Activated T-cell treated with anti-CD3 and anti-CD28 coated beads for 48 hours (primary cell): Measurements from ENCODE around the gene JAKMIP1.
"Not testable (repeated sequence)": the region's sequence is repeated elsewhere in the genome, so short reads cannot be mapped to it uniquely, and the experiment has no call there.

Experiments used
- DNase-seq: peaks from one replicate; pipeline ENCODE4 v3.0.0-alpha.2; 2020; ENCODE audit warnings: low read depth

The JAKMIP1 gene

GRCh38 chr4:6143603-6144181, 56.7 kb downstream of the JAKMIP1 start:
- no peak for DNase-seq

- no peak for DNase-seq
Measured at GRCh38 chr4:6142935-6143602, 57.3 kb downstream of the JAKMIP1 start.

GRCh38 chr4:6142511-6142910, 57.8 kb downstream of the JAKMIP1 start:
- no peak for DNase-seq

GRCh38 chr4:6141554-6141953, 58.8 kb downstream of the JAKMIP1 start:
- no peak for DNase-seq

- not testable (repeated sequence) for DNase-seq
Measured at GRCh38 chr4:6141021-6141420, 59.3 kb downstream of the JAKMIP1 start.

- no peak for DNase-seq
Measured at GRCh38 chr4:6137747-6138135, 62.6 kb downstream of the JAKMIP1 start.

GRCh38 chr4:6137027-6137746, 63.2 kb downstream of the JAKMIP1 start:
- no peak for DNase-seq

- no peak for DNase-seq
Measured at GRCh38 chr4:6134612-6135220, 65.6 kb downstream of the JAKMIP1 start.

- no peak for DNase-seq
Measured at GRCh38 chr4:6132716-6133115, 67.6 kb downstream of the JAKMIP1 start.

- DNase-seq: no peak
Measured at GRCh38 chr4:6128221-6128850, 72.0 kb downstream of the JAKMIP1 start.

- no peak for DNase-seq
Measured at GRCh38 chr4:6126971-6127745, 73.2 kb downstream of the JAKMIP1 start.

- no peak for DNase-seq
Measured at GRCh38 chr4:6125103-6125651, 75.2 kb downstream of the JAKMIP1 start.

GRCh38 chr4:6124386-6125102, 75.8 kb downstream of the JAKMIP1 start:
- no peak for DNase-seq

- no peak for DNase-seq
Measured at GRCh38 chr4:6123976-6124375, 76.4 kb downstream of the JAKMIP1 start.

GRCh38 chr4:6123541-6123940, 76.8 kb downstream of the JAKMIP1 start:
- no peak for DNase-seq

GRCh38 chr4:6123116-6123515, 77.2 kb downstream of the JAKMIP1 start:
- no peak for DNase-seq

GRCh38 chr4:6122496-6122895, 77.9 kb downstream of the JAKMIP1 start:
- DNase-seq: no peak

GRCh38 chr4:6121941-6122340, 78.4 kb downstream of the JAKMIP1 start:
- no peak for DNase-seq

- DNase-seq: no peak
Measured at GRCh38 chr4:6121276-6121850, 79.0 kb downstream of the JAKMIP1 start.

- DNase-seq: no peak
Measured at GRCh38 chr4:6120361-6120760, 80.0 kb downstream of the JAKMIP1 start.
